ENCODE data around the gene RTN4R. TPM values are rescaled to one million over a fixed set of nuclear protein-coding genes. Genes with fewer than 3 reads are reported as not detected.
"Not testable (repeated sequence)": the region's sequence is repeated elsewhere in the genome, so short reads cannot be mapped to it uniquely, and the experiment has no call there.

The RTN4R gene
- total and polyA plus RNA-seq, 9 of the 15 experiments (the other 6 are each of a cell fraction or from before 2014, with no cell fraction given): 0.04 to 2.8 (median 1.4) TPM; not detected in 3

- TF ChIP-seq CEBPG (CRISPR knock-in tag; IDR thresholded peaks at IDR 0.05): 0 out of 2 replicates have a peak, but pooled peaks have one; percentile 8
- not testable (repeated sequence) for TF ChIP-seq CEBPG (tag; conservative IDR thresholded peaks at IDR 0.05 in 1 of 2, IDR thresholded peaks at IDR 0.05 in 1 of 2)
- TF ChIP-seq CTCFL (IDR thresholded peaks at IDR 0.05; ENCODE audit: borderline replicate concordance, insufficient read depth, low read depth, low read length, poor library complexity, severe bottlenecking): peak; percentile 36
Observed at GRCh38 chr22:20313306-20314077, 45.4 kb upstream of the RTN4R start (continued).

GRCh38 chr22:20312396-20313191 lies 44.5 kb upstream of the RTN4R start:
- Histone ChIP-seq H4K20me1 (replicated peaks; ENCODE audit: control insufficient read depth, insufficient read depth, low read length) (peaks cover 23% of the 10 kb centered on the region), H3K4me3 (no peak overlapping the region), H3K4me2 (ENCODE audit: insufficient read depth, low read length) (no peak overlapping the region), H3K4me1 (replicated peaks in 1 of 2; ENCODE audit: control insufficient read depth in 2 of 2, insufficient read depth in 2 of 2, low read length in 2 of 2) (peaks cover 5 to 40% of the 10 kb centered on the region in 2 experiments; a peak in 3 of 5 replicates), H2AFZ (ENCODE audit: low read depth, low read length) (no peak overlapping the region), H3K9ac (ENCODE audit: insufficient read depth in 1 of 2, low read depth in 2 of 2, low read length in 2 of 2) (no peak overlapping the region; a peak in 1 of 4 replicates), H3K9me3 (replicated peaks; ENCODE audit: control insufficient read depth, insufficient read depth, low read depth, low read length) (no peaks in the 10 kb centered on the region), H3K9me1 (ENCODE audit: control insufficient read depth, insufficient read depth, low read length) (no peaks in the 10 kb centered on the region), H3K79me2 (ENCODE audit: control insufficient read depth, insufficient read depth, low read length) (peaks cover 9% of the 10 kb centered on the region; the same call in 1 of the 3 replicates), H3K27ac (ENCODE audit: extremely low read depth, low read depth, low read length) (no peak overlapping the region), H3K27me3 (ENCODE audit: control insufficient read depth in 2 of 2, insufficient read depth in 2 of 2, low read length in 2 of 2) (peaks cover 15 to 29% of the 10 kb centered on the region in 2 experiments; a peak in 4 of 5 replicates), H3K36me3 (ENCODE audit: control insufficient read depth, insufficient read depth, low read length) (peaks cover 3% of the 10 kb centered on the region; the same call in 1 of the 3 replicates)
- no peak for FAIRE-seq
- 66% methylated on average over 14 of the region's 14 CpGs for WGBS (ENCODE audit: insufficient coverage, low coverage, missing lambda C conversion rate)
- in situ Hi-C loops (cut with MboI) (loop anchor here (5.0 to 25.0 kb wide), 2 partner anchors 1395 to 1900 kb away; no protein-coding TSS in a partner anchor), intact Hi-C loops (cut with micrococcal nuclease) (no loop called here)
- peak in 3 of 4 experiments; percentile 12 to 35 (median 32) for DNase-seq (ENCODE audit: extremely low read depth in 1 of 4, low spot score in 3 of 4)
- no TSS peak for BruUV-seq (replicated peaks)
- ChIA-PET POLR2A (interaction anchor here (0.6 to 1.7 kb wide), 7 partner anchors 11 to 116 kb away, joined by 3 to 4 read pairs (median 3); no protein-coding TSS in a partner anchor), CTCF (ENCODE audit: low intra/inter-chr PET ratio) (no interaction called here)
- ATAC-seq: no peak
- TF ChIP-seq, protein P1, sequence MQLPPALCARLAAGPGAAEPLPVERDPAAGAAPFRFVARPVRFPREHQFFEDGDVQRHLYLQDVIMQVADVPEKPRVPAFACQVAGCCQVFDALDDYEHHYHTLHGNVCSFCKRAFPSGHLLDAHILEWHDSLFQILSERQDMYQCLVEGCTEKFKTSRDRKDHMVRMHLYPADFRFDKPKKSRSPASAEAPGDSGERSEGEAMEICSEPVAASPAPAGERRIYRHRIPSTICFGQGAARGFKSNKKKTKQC (CRISPR knock-in tag; IDR thresholded peaks at IDR 0.05): peak; percentile 50; the same call in 1 of the 2 replicates
- no peak for TF ChIP-seq NCOA2 (IDR thresholded peaks at IDR 0.05; ENCODE audit: partially characterized antibody in 2 of 2)
- no peak for TF ChIP-seq NBN (IDR thresholded peaks at IDR 0.05; ENCODE audit: low read depth)
- TF ChIP-seq MAX (CRISPR knock-in tag; IDR thresholded peaks at IDR 0.05): peak; percentile 31; the same call in 1 of the 2 replicates
- peak; percentile 26; the same call in 1 of the 2 replicates for TF ChIP-seq SUPT5H (IDR thresholded peaks at IDR 0.05)
- TF ChIP-seq, protein P2, sequence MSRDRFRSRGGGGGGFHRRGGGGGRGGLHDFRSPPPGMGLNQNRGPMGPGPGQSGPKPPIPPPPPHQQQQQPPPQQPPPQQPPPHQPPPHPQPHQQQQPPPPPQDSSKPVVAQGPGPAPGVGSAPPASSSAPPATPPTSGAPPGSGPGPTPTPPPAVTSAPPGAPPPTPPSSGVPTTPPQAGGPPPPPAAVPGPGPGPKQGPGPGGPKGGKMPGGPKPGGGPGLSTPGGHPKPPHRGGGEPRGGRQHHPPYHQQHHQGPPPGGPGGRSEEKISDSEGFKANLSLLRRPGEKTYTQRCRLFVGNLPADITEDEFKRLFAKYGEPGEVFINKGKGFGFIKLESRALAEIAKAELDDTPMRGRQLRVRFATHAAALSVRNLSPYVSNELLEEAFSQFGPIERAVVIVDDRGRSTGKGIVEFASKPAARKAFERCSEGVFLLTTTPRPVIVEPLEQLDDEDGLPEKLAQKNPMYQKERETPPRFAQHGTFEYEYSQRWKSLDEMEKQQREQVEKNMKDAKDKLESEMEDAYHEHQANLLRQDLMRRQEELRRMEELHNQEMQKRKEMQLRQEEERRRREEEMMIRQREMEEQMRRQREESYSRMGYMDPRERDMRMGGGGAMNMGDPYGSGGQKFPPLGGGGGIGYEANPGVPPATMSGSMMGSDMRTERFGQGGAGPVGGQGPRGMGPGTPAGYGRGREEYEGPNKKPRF (IDR thresholded peaks at IDR 0.05; ENCODE audit: low read depth, low read length): no peak
- no peak for TF ChIP-seq ETV1 (tag; conservative IDR thresholded peaks at IDR 0.05; ENCODE audit: low read depth)
- no peak for TF ChIP-seq CBX8 (IDR thresholded peaks at IDR 0.05; ENCODE audit: borderline replicate concordance, extremely low read depth, low read depth, low read length, poor library complexity, severe bottlenecking)

Data from K562 (cell line).